Putamen (tissue), 1 donor: Measurements from ENCODE around the gene ARHGEF37.

Experiments
- DNase-seq: peaks from one replicate; pipeline ENCODE4 v3.0.0-alpha.2; 2016; ENCODE audit warnings: low spot score

ARHGEF37 gene

GRCh38 chr5:149600932-149601331, 19.6 kb downstream of the ARHGEF37 start:
- no peak for DNase-seq

- DNase-seq = no peak
Observed at GRCh38 chr5:149603210-149603609, 21.9 kb downstream of the ARHGEF37 start.

- no peak for DNase-seq
Observed at GRCh38 chr5:149603920-149604319, 22.6 kb downstream of the ARHGEF37 start.

- no peak for DNase-seq
Observed at GRCh38 chr5:149604321-149604720, 23.0 kb downstream of the ARHGEF37 start.

GRCh38 chr5:149605354-149605997, 24.2 kb downstream of the ARHGEF37 start:
- no peak for DNase-seq

GRCh38 chr5:149605998-149606724, 24.9 kb downstream of the ARHGEF37 start:
- no peak for DNase-seq

- DNase-seq = no peak
Observed at GRCh38 chr5:149608936-149609545, 27.7 kb downstream of the ARHGEF37 start.

- no peak for DNase-seq
Observed at GRCh38 chr5:149609640-149610219, 28.4 kb downstream of the ARHGEF37 start.

- no peak for DNase-seq
Observed at GRCh38 chr5:149610589-149611255, 29.4 kb downstream of the ARHGEF37 start.

GRCh38 chr5:149611326-149611725, 30.0 kb downstream of the ARHGEF37 start:
- DNase-seq = no peak

- no peak for DNase-seq
Observed at GRCh38 chr5:149614034-149614907, 33.0 kb downstream of the ARHGEF37 start.

- no peak for DNase-seq
Observed at GRCh38 chr5:149615976-149616375, 34.7 kb downstream of the ARHGEF37 start.

- no peak for DNase-seq
Observed at GRCh38 chr5:149616727-149617285, 35.5 kb downstream of the ARHGEF37 start.

GRCh38 chr5:149617760-149618306, 36.5 kb downstream of the ARHGEF37 start:
- DNase-seq = no peak

GRCh38 chr5:149618581-149619248, 37.4 kb downstream of the ARHGEF37 start:
- DNase-seq = peak; percentile 50

- DNase-seq = no peak
Observed at GRCh38 chr5:149621415-149622098, 40.3 kb downstream of the ARHGEF37 start.

- DNase-seq = no peak
Observed at GRCh38 chr5:149622466-149622865, 41.2 kb downstream of the ARHGEF37 start.

GRCh38 chr5:149623473-149623872, 42.2 kb downstream of the ARHGEF37 start:
- DNase-seq = no peak

- DNase-seq = no peak
Observed at GRCh38 chr5:149627070-149627469, 45.8 kb downstream of the ARHGEF37 start.

GRCh38 chr5:149628221-149628620, 46.9 kb downstream of the ARHGEF37 start:
- DNase-seq = no peak
